NCI-H2196 treated with DMSO at 0.1 percent for 48 hours (cell line): ENCODE data around the gene FNDC3B.
"Not testable (repeated sequence)": the region's sequence is repeated elsewhere in the genome, so short reads cannot be mapped to it uniquely, and the experiment has no call there.

Source experiments
- DNase-seq: peaks from one replicate; lab custom pipeline; 2025; ENCODE audit not compliant: unreplicated experiment; lab: John Stamatoyannopoulos, UW

Gene FNDC3B

GRCh38 chr3:172030181-172030580 is 9.2 kb upstream of the FNDC3B start:
- DNase-seq, result peak; percentile 36

GRCh38 chr3:172031996-172032395 is 7.4 kb upstream of the FNDC3B start:
- DNase-seq, result no peak

DNA sequence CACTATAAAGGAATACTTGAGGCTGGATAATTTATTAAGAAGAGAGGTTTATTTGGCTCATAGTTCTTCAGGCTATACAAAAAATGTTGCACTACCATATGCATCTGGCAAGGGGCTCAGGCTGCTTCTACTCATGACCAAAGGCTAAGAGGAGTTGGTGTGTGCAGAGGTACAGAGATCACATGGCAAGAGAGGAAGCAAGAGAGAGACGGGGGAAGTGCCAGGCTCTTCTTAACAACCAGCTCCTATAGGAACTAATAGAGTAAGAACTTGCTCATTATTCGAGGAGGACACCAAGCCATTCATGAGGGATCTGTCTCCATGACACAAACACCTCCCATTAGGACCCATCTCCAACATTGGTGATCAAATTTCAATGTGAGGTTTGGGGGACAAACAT is 6.0 kb upstream of the FNDC3B start:
- no peak for DNase-seq

DNA sequence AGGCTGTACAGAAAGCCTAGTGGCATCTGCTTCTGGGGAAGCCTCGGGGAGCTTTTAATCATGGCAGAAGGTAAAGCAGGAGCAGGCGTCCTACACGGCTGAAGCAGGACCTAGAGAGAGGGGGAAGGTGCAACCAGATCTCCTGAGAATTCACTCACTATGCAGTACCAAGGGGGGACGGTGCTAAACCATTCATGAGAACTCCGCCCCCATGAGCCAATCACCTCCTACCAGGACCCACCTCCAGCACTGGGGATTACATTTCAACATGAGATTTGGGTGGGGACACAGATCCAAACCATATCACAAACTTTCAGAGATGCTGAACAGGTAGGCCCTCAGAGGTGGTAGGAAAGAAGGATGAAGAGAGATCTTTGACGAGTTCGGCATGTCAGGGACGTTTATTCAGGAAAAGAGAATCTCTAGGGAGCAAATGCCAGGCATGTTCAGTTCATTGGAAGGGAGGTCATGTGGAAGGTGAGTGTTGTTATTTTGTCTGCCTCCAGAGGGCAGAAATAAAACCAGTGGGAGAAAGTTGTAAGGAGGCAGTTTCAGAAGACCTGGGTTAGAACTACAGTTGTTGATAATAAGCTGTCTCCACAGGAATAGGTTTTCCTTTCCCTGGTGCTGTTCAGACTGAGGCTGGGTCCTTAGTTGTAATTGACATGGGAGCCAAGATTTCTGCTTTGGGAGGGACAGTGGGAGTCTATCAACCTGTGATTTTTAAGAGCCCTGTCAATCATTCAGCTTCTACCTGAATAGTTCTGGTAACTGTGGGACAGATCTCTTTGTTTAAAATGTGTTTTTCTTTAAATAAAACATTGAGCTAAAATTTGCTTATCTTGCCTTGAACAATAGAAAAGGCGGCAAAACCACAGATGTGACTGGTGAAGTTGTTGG is 4.3 kb upstream of the FNDC3B start:
- no peak for DNase-seq

DNA sequence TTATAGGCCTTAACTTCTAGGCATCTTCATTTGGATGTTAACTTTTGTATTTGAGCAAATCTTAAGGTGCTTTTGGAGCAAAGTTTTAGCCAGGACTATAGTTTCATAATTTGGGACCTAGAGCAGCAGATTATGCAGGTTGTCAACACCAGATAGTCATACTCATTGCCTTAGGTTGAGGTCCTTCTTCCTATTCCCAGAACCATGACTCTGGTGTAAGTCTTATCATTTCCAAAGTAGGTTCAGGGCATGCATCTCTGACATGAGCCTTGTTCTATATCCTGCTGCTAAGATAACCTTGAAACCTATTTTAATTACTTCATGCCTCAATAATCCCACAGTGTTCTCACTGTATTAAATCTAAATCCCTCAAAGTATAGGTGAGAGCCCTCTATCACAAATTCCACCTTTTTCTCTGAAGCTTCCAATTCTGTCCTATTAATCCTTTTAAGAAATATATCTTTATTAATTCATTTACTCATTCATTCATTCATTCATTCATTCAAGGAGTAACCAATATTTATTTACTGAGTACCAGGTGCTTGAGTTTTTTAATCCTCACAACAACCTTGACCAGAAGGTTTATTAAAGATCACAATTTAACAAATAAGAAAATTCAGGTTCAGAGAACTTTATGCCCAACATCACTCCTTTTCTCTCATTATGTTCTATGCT is 2.7 kb upstream of the FNDC3B start:
- no peak for DNase-seq

DNA sequence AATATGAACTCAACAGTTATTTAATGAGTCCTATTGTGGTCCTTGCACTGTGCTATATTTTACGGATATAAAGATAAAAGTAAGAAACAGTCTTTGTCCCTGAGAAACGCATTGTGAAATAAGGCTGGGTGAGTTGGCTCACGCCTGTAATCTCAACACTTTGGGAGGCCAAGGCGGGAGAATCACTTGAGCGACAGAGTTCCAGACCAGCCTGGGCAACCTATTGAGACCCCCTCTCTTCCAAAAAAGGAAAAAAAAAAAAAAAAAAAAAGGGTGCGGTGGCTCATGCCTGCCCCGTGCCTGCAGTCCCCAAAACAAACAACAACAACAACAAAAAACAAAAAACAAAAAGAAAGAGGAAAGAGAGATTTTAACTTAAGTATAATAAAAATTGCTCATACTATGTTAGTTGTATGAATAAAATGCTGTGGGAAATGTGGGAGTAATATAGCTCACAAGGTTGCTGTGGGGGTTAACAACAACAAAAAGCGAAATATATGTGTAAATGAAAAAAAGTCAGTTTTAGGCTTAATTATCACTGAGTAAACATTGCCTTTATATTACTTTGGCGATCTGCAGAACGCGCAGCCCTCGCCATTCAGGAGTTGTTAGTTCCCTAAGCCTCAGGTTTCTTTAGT is 461 bp upstream of the FNDC3B start:
- no peak for DNase-seq

- peak; percentile 65 for DNase-seq
Measured at GRCh38 chr3:172040078-172040980, 951 bp downstream of the FNDC3B start.

GRCh38 chr3:172040981-172041963 is 1.9 kb downstream of the FNDC3B start:
- no peak for DNase-seq

GRCh38 chr3:172042136-172042662 is 2.8 kb downstream of the FNDC3B start:
- no peak for DNase-seq

- DNase-seq, result not testable (repeated sequence)
Measured at GRCh38 chr3:172042663-172043179, 3.3 kb downstream of the FNDC3B start.

DNA sequence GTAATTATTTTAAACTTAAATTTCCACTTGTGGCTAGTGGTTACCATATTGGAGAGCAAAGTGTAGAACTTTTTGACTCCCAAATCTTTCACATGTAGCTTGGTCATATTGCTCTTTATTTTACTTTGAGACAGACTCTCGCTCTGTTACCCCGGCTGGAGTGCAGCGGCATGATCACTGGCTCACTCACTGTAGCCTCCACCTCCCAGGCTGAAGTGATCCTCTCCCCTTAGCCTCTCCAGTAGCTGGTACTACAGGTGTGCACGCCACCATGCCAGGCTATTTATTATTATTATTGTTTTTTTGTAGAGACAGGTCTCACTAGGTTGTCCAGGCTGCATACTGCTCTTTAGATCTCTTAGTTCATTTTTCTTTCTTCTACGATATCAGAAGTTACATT is 3.9 kb downstream of the FNDC3B start:
- no peak for DNase-seq

- DNase-seq, result no peak
Measured at GRCh38 chr3:172043766-172044165, 4.4 kb downstream of the FNDC3B start.

DNA sequence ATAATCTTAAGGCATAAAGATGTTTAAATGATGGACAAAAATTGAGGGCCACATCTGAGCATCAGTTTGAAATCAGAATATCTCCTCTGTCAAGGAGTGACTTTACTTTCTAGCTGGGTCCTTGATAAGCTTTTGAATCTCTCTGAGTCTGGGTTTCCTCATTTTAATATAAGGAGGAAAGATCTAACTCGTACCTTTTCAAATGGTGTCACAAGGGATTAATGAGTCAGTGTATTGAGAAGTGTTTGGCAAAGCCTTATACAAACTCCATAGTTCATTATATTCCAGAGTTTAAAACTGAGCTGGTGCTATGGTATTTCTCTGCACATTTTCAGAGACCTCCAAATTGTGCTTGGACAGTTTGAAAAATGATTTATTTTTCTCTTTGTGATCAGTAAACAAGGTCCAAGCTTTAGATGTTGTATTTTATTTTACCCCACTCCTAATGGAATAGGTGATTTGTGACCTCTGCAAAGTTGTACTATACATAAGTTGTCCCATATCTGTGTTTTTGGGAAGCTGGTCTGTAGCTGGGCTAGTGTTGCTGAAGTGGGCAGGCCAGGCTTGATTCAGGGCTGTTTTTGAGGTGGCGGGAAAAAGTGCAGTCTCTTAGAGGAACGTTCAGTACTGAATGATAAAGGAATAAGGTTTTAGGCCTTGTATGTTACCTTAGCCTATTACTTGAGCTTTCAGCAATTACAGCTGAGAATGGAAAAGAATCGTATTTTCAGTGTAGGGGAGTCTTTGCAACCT is 5.6 kb downstream of the FNDC3B start:
- DNase-seq, result no peak

GRCh38 chr3:172046268-172046915 is 7.0 kb downstream of the FNDC3B start:
- no peak for DNase-seq

GRCh38 chr3:172047567-172048115 is 8.3 kb downstream of the FNDC3B start:
- no peak for DNase-seq

GRCh38 chr3:172048599-172048998 is 9.2 kb downstream of the FNDC3B start:
- DNase-seq, result no peak

DNA sequence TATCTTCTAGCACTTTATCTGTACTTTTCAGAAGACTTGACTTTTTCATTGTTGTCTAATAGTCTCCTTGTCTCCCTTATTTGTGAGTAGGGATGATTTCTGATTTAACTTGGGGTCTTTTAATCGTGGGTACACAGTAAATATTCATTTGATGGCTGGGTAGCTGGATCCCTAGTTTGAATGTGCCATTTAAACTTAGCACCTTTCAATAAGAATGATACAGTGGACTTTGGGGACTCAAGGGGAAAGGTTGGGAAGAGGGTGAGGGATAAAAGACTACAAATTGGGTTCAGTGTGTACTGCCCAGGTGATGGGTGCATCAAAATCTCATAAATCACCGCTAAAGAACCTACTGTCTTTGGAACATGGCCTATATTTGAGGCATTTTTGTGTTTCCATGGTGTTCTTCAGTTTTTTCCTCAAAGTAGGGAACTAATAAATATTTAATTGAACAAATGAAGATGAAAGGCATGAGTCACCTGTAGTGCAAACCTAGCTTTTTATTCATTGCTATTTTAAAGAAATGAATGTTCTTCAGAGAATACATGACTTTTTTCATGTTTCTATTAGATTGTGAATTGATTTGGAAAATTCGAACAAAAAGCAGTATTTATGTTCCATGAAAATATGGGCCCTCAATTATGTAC is 12.1 kb downstream of the FNDC3B start:
- no peak for DNase-seq
